Chondrocyte (in vitro differentiated cells): ENCODE results near the gene ANKRD53. TPM values are rescaled to one million over a fixed set of nuclear protein-coding genes. Genes with fewer than 3 reads are reported as not detected.
A peak's percentile ranks its signal among the peaks of the same experiment; 100 is the strongest.

ENCODE experiments used
- DNase-seq: peaks from one replicate; pipeline ENCODE4 v3.0.0; 2021; ENCODE audit warnings: mixed read lengths, low spot score
- H3K27ac Mint-ChIP-seq: one replicate; pipeline ENCODE4 v1.8.0; 2021; ENCODE audit warnings: mild to moderate bottlenecking, moderate library complexity, mixed read lengths; ENCODE audit not compliant: unreplicated experiment
- H3K27me3 Mint-ChIP-seq: 2 replicates; pipeline ENCODE4 v1.8.0; 2021; ENCODE audit warnings: low read depth, mixed read lengths
- H3K36me3 Mint-ChIP-seq: 2 replicates; pipeline ENCODE4 v1.8.0; 2021; ENCODE audit warnings: low read depth, mixed read lengths
- H3K4me1 Mint-ChIP-seq: 2 replicates; pipeline ENCODE4 v1.8.0; 2021; ENCODE audit warnings: low read depth, mild to moderate bottlenecking, mixed read lengths
- H3K4me3 Mint-ChIP-seq: one replicate; pipeline ENCODE4 v1.8.0; 2021; ENCODE audit warnings: mild to moderate bottlenecking, moderate library complexity, mixed read lengths; ENCODE audit not compliant: unreplicated experiment
- H3K9me3 Mint-ChIP-seq: 2 replicates; pipeline ENCODE4 v1.8.0; 2021; ENCODE audit warnings: low read depth, mixed read lengths
- total RNA-seq: library from RNA; stranded (reverse); gene quantifications from 3 replicates; pipeline ENCODE4 v1.2.1, GENCODE V29; 2021
- TF ChIP-seq, protein P1 (sequence below): fragments of 200-600 bp; sonication (generic); IDR thresholded peaks from 2 replicates; pipeline ENCODE4 v1.5.0; 2021; ENCODE audit warnings: antibody characterized with exemption, mild to moderate bottlenecking, moderate library complexity

Gene ANKRD53
- total RNA-seq, 1 donor from 2014 or later, result 1.8 TPM

DNA sequence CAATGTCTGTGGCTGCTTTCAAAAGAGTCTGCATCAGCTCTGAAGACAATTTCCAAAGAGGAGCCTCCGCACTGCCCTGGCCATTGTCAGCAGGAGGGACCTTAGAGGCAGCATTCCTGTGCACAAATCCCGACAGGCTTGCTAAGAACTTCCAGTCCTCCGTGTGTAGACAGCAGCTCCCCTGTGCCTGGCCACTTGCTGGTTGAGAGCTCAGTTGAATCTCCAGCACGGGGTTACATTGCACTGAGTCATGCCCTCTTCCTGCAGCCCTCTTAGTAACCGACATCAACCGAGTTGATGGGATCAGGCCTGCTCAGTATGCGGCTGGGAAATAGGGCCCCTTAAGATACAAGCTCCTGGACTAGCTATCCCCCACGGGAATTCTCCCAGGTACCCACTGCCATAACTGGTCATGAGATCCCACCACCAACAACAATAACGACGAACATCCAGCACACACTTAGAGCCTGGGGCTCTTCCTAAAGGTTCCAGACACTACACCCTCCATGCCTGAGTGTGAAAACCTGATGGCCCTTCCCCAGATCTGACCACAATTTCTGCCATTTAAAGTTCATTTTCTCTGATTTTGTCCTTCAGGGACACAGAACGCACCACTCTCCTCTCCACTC is 30.8 kb upstream of the ANKRD53 start:
- no peak overlapping the region for H3K27ac Mint-ChIP-seq
- H3K36me3 Mint-ChIP-seq, result no peaks in the 10 kb centered on the region
- H3K27me3 Mint-ChIP-seq, result no peaks in the 10 kb centered on the region
- DNase-seq, result no peak
- H3K9me3 Mint-ChIP-seq, result no peaks in the 10 kb centered on the region
- TF ChIP-seq, protein P1, sequence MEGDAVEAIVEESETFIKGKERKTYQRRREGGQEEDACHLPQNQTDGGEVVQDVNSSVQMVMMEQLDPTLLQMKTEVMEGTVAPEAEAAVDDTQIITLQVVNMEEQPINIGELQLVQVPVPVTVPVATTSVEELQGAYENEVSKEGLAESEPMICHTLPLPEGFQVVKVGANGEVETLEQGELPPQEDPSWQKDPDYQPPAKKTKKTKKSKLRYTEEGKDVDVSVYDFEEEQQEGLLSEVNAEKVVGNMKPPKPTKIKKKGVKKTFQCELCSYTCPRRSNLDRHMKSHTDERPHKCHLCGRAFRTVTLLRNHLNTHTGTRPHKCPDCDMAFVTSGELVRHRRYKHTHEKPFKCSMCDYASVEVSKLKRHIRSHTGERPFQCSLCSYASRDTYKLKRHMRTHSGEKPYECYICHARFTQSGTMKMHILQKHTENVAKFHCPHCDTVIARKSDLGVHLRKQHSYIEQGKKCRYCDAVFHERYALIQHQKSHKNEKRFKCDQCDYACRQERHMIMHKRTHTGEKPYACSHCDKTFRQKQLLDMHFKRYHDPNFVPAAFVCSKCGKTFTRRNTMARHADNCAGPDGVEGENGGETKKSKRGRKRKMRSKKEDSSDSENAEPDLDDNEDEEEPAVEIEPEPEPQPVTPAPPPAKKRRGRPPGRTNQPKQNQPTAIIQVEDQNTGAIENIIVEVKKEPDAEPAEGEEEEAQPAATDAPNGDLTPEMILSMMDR, result no peak
- H3K4me1 Mint-ChIP-seq, result peaks cover 24% of the 10 kb centered on the region
- peak overlapping the region; percentile 75 for H3K4me3 Mint-ChIP-seq

DNA sequence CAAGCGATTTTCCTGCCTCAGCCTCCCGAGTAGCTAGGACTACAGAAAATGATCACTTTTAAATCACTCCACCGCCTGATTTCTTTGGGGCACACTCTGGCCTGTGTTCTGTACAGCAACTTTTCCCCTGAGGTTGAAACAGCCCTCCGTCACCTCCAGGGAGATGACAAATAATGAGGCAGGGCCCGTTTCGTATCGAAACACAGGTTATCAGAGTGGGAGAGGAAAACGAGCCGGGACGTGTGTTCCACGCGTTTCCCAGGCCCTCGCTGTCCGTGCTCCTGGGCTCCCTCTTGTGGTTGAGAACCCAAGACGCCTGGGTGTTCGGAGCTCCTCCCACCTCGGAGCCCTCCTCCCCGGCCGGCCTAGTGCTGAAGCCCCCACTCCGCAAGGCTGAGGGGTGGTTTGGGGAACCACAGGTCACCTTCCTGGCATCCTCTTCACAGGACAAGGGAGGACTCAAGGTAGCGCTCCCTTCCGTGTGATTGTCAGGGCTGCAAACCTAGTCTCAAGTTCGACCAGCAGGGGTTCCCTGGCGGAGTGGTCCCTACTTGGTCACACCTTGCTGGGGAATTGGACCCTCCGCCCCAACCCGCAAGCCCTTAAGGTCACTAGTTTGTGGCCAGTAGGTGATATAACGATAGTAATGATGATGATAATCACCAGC is 30.0 kb upstream of the ANKRD53 start:
- peaks cover 1% of the 10 kb centered on the region for H3K27me3 Mint-ChIP-seq
- TF ChIP-seq, protein P1, result peak; percentile 97
- peaks cover 24% of the 10 kb centered on the region for H3K4me1 Mint-ChIP-seq
- H3K4me3 Mint-ChIP-seq, result peak overlapping the region; percentile 75
- peak overlapping the region; percentile 43 for H3K27ac Mint-ChIP-seq
- no peaks in the 10 kb centered on the region for H3K9me3 Mint-ChIP-seq
- H3K36me3 Mint-ChIP-seq, result no peaks in the 10 kb centered on the region
- no peak for DNase-seq

DNA sequence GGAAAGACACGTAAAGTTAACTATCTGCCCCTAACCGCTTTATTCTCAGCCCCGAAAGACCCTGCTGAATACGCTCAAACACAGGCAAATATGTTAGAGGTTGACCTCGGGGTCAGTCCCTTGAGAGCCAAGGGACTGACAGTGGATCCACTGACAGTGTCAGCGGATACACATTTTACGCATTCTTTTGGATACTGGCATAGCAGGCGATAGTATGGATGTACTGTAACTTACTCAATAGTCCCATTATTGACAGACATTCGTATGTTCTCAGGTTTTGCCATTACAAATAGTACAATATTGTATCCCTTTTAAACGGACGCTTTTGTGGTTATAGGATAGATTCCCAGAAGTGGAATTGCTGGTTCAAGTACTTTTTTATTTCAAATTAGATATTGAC is 29.3 kb upstream of the ANKRD53 start:
- Mint-ChIP-seq H3K27ac (no peak overlapping the region), H3K4me3 (no peak overlapping the region), H3K9me3 (no peaks in the 10 kb centered on the region), H3K27me3 (peaks cover 2% of the 10 kb centered on the region), H3K4me1 (peaks cover 24% of the 10 kb centered on the region), H3K36me3 (no peaks in the 10 kb centered on the region)
- TF ChIP-seq, protein P1, result no peak
- DNase-seq, result no peak

DNA sequence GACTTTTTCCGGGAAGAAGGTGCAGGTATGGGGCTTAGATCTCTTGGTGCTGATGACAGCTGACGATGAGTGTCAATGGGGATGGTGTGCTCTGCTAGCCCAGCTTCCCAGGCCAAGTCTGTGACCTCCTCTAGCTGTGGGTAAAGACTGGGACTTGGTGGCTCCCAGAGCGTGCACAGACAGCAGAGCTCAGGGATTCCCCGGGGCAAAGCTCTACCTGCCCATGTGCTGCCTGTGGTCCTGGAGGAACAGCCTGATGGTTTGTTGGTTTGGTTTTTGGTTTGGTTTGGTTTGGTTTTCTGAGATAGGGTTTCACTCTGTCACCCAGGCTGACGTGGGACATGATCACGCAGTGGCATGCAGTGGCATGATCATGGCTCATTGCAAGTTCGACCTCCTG is 23.5 kb upstream of the ANKRD53 start:
- Mint-ChIP-seq H3K27ac (no peak overlapping the region), H3K9me3 (no peaks in the 10 kb centered on the region), H3K36me3 (peaks cover 1% of the 10 kb centered on the region), H3K4me3 (no peak overlapping the region), H3K4me1 (peaks cover 5% of the 10 kb centered on the region), H3K27me3 (peaks cover 2% of the 10 kb centered on the region)
- no peak for DNase-seq
- TF ChIP-seq, protein P1, result no peak

DNA sequence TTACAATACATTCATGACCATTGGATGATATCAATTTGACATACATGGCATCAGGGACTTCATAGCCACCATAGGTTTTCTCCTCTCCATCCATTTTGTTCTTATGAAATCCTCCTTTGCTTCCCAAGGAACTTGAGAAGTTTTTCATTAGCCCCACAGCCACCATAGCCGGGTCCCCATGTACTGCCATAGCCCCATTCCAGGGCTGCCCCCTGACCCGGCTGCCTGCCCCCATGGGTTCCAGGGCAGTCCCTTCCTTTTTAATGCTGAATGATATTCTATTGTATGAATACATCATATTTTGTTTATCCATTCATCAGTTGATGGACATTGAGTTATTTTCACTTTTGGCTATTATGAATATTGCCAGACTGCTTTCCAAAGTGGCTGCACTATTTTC is 22.3 kb upstream of the ANKRD53 start:
- DNase-seq, result no peak
- Mint-ChIP-seq H3K4me3 (no peak overlapping the region), H3K9me3 (no peaks in the 10 kb centered on the region), H3K36me3 (peaks cover 4% of the 10 kb centered on the region), H3K4me1 (peaks cover 5% of the 10 kb centered on the region), H3K27ac (no peak overlapping the region), H3K27me3 (peaks cover 2% of the 10 kb centered on the region)
- TF ChIP-seq, protein P1, result no peak
